ENCODE measurements around the gene LAMA2.

- TF ChIP-seq CTCF (IDR thresholded peaks at IDR 0.05), result no peak
- no peak for TF ChIP-seq POLR2A (IDR thresholded peaks at IDR 0.05)
Measured at GRCh38 chr6:129183681-129184301, 300.9 kb downstream of the LAMA2 start.
